COLO668 (cell line): Measurements from ENCODE around the gene HAUS7.

ENCODE experiments used
- DNase-seq: peaks from one replicate; lab custom pipeline; 2025; ENCODE audit not compliant: unreplicated experiment; lab: John Stamatoyannopoulos, UW

HAUS7 gene

GRCh38 chrX:153457136-153457825, 13.1 kb downstream of the HAUS7 start:
- DNase-seq = no peak

- DNase-seq = no peak
Measured at GRCh38 chrX:153456704-153457103, 13.7 kb downstream of the HAUS7 start.

GRCh38 chrX:153456161-153456560, 14.2 kb downstream of the HAUS7 start:
- DNase-seq = no peak

- DNase-seq = no peak
Measured at GRCh38 chrX:153455571-153455970, 14.8 kb downstream of the HAUS7 start.

- DNase-seq = no peak
Measured at GRCh38 chrX:153454901-153455550, 15.3 kb downstream of the HAUS7 start.

- DNase-seq = no peak
Measured at GRCh38 chrX:153450949-153451277, 19.5 kb downstream of the HAUS7 start.

- no peak for DNase-seq
Measured at GRCh38 chrX:153450114-153450948, 20.0 kb downstream of the HAUS7 start.

- no peak for DNase-seq
Measured at GRCh38 chrX:153449368-153450113, 20.8 kb downstream of the HAUS7 start.

- DNase-seq = no peak
Measured at GRCh38 chrX:153448556-153449367, 21.6 kb downstream of the HAUS7 start.

GRCh38 chrX:153447581-153447960, 22.8 kb downstream of the HAUS7 start:
- DNase-seq = no peak

GRCh38 chrX:153446950-153447580, 23.3 kb downstream of the HAUS7 start:
- no peak for DNase-seq

- DNase-seq = no peak
Measured at GRCh38 chrX:153446636-153446936, 23.8 kb downstream of the HAUS7 start.

- DNase-seq = peak; percentile 54
Measured at GRCh38 chrX:153445856-153446635, 24.3 kb downstream of the HAUS7 start, which contains the start of gene TREX2. Gene TREX2 (minus strand): TSS chrX:153446056. CDS start chrX:153445430, 626 bp downstream.

GRCh38 chrX:153445106-153445855, 25.1 kb downstream of the HAUS7 start:
- DNase-seq = no peak

- DNase-seq = no peak
Measured at GRCh38 chrX:153444333-153445011, 25.9 kb downstream of the HAUS7 start.

- no peak for DNase-seq
Measured at GRCh38 chrX:153443476-153444332, 26.7 kb downstream of the HAUS7 start.

- DNase-seq = no peak
Measured at GRCh38 chrX:153442463-153442862, 27.9 kb downstream of the HAUS7 start.
